Germinal center (tissue), 1 donor: ENCODE results near the gene CEACAM19.
A peak's percentile ranks its signal among the peaks of the same experiment; 100 is the strongest.
"Not testable (repeated sequence)": the region's sequence is repeated elsewhere in the genome, so short reads cannot be mapped to it uniquely, and the experiment has no call there.

ENCODE experiments used
- DNase-seq: peaks from one replicate; pipeline ENCODE4 v3.0.0; 2012; ENCODE audit warnings: mixed read lengths, low spot score

The CEACAM19 gene

GRCh38 chr19:44675521-44675920, 4.2 kb downstream of the CEACAM19 start:
- no peak for DNase-seq

DNA sequence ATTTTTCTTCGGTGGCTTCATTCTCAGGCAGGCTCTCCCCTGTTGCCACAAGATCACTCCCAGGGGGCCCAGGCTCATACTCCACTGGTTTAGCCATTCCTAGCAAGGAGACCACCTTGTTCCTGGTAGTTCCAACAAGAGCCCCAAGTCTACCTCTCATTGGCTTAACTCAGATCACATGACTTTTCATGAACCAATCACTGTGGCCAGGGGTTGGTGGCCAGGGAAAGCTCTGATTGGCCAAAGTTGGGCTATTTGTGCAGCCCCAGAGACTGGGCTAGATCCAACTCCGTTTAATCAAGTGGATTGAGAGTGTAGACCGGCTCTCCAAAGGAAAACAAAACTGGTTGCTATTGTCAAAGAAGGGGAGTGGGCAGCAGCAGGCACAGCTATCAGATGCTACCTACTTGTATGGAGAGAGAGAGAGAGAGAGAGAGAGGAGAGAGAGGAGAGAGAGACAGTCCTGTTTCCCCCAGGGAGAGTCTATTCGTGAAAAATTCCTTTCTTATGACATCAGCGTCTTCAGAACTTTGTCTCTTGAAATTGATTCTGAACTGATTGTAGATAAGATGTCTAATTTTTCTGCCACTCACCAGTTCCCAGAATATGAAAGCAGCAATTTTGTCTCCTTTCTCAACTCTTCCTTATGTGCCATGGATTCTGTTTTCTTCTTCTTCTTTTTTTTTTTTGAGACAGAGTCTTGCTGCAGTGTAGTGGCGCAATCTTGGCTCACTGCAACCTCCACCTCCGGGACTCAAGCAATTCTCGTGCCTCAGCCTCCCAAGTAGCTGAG, 5.9 kb downstream of the CEACAM19 start:
- DNase-seq, result no peak

DNA sequence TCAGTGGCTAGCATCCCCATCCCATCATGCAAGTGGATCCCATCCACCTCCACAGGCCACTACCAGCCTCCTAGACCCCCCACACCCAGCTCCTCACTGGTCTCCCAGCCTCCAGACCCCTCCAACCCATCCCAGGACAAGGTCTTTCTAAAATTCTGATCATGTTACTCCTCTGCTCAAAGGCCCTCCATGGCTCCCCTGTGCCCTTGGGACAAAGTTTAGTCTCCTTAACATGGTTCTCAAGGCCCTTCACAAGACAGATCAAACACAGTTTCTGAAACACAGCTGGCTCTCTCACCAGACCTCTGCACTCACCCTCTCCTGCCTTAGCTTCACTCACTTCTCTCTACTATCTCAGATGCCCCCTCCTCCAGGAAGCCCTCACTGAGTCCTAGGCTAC, 9.3 kb downstream of the CEACAM19 start:
- no peak for DNase-seq

DNA sequence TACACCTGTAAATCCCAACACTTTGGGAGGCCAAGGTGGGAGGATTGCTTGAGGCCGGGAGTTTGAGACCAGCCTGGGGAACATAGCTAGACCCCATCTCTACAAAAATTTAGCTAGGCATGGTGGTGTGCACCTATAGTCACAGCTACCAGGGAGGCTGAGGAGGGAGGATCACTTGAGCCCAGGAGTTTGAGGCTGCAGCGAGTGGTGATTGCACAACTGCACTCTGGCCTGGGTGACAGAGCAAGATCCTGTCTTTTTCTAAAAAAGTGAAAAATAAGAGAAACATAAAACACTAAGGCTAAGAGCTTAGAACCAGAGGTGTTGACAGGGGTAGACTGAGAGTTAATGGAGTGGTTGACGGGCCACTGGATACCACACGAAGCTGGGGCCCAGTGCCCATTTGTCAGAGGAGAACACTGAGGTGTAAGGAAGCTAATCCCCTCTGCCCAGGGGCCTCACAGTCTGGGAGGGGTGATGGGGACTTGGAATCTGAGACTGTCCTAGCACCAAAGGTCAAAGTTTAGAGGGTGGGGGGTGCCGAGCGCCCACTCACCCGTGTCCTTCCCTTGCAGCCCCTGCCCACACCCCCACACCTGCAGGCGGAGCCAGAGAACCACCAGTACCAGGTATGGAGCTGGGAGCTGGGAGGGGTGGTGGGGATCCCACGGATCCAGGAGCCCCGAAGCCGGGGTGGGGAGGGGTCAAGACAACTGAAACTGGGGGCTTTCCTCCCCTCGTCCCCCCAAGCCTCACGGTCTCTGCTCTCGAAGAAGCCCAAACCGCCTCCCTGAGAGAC, 10.9 kb downstream of the CEACAM19 start:
- no peak for DNase-seq

DNA sequence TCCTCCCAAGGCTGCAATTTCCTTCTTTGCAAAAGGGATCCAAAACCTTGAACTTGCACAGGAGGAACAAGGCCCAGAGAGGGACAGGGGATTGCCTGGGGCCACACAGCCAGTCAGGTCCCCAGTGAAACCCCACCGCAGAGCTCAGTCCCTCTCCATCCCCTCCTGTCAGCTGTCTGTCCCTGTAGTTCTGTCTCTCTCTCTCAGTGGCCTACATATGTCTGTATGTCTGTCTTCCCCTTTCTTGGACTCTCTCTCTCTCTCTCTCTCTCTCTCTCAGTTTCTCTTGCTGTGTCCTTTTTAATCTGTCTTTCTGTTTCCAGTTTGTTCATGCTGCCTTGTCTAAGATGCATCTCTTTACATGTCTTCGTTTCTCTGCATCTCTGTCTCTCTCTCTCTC, 11.5 kb downstream of the CEACAM19 start:
- no peak for DNase-seq

- DNase-seq, result no peak
Measured at GRCh38 chr19:44683434-44684210, 12.3 kb downstream of the CEACAM19 start.

DNA sequence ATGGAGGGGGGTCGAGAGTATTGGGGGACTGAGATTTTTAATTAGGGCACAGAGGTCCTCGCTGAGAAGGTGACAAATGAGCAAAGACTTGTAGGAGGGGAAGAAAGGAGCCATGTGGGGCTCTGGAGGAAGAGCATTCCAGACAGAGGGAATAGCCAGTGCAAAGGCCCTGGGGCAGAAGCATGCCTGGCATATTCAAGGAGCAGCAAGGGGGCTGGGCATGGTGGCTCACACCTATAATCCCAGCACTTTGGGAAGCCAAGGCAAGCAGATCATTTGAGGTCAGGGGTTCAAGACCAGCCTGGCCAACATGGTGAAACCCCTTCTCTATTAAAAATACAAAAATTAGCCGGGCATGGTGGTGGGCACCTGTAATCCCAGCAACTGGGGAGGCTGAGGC, 13.1 kb downstream of the CEACAM19 start:
- not testable (repeated sequence) for DNase-seq

- no peak for DNase-seq
Measured at GRCh38 chr19:44684892-44685863, 13.9 kb downstream of the CEACAM19 start.

DNA sequence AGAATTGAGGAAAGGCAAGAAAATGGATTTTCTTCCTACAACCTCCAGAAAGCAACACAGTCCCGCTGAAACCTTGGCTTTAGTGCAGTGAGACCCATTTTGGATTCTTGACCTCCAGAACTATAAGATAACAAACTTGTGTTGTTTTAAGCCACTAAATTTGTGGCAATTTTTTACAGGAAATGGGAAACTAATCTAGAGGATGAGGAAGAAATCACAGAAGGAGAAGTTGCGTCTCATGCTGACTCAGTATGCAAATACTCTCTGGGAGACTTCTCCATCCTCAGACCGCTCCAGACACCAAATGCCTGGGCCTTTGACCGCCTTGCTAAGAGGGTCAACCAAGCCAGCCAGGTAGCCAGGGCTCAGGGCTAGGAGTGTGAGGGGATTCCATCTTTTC, 14.6 kb downstream of the CEACAM19 start:
- peak; percentile 18 for DNase-seq

DNA sequence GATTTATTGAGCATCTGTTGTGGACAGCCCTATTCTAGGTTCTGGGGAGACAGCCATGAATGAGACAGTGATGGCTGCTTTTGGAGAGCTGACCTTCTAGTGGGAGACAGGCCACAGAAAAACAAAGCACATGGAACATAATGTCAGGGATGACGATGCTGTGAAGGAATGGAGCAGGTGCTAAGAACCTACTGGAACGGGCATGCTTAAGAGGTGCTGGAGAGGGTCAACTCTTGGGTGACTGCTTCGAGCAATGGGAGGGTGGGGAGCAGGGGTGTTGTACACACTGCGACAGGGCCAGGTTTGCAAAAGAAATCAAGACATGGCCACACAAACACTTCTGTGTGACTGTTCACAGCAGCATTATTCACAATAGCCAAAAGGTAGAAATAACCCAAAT, 15.6 kb downstream of the CEACAM19 start:
- DNase-seq, result no peak

- DNase-seq, result no peak
Measured at GRCh38 chr19:44687888-44688287, 16.6 kb downstream of the CEACAM19 start.

DNA sequence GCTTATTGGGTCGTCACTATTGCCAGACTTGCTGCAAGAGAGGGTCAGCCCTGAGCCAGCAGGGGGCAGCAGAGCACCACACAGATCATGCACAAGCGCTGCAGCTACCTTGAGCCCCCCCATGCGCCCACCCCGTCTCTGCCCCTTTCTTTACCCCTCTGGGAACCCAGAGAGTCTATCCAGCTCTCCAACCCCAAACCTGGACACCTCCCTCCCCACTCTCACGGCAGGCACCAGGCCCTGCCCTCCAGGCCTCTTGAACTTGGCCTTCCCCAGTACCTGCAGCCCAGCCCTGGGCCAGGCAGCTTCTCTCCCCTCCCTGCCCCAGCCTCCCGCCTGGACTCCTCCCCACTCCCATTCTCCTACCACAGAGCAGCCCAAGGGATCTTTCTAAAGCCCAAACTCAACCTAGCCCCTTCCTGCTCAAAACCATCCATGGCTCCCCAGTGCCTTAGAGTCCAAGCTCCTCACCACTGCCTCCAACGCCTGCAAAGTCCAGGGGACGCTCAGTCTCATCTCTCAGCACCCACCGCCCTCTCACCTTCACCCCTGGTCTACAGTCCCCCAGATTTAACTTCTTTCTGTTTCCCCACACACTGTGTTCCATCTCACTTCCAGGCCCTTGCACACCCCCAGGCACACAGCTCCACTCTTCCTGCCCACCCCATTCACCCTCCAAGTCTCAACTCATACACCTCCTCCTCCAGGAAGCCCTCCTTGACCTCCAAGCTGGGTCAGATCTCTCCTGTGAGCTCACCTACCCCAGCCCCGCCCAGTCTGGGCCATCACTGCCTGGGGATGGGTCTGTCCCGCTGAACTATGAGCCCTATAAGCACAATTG, 18.2 kb downstream of the CEACAM19 start:
- DNase-seq, result peak; percentile 67

DNA sequence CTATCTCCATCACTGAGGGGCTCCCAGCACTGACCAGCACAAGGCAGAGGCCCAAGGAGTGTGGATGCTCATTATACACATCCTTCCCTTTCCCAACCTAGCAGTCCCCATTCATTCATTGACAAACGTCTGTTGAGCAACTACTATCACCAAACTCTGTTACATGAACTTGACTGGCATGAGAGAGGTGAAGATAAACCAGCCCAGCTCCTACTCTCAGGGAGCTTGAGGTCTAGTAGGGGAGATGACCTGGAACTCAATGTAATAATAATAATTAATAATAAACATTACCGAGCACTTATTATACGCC, 18.8 kb downstream of the CEACAM19 start:
- DNase-seq, result no peak

DNA sequence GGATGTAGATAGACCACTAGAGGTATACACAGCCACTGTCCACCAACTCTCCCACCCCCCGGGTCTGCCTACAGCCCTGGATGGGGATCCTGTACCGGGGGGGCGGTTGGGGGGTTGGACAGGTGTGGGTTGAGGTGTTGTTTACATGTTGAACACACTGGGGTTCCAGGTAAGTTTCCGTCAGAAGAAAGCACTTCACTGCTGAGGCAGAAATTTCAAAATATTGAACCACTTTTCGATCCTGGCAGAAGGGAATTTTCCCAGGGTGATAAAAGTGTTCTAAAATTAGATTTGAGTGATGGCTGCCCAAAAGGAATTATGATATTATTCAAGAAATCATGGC, 21.1 kb downstream of the CEACAM19 start:
- DNase-seq, result no peak

- DNase-seq, result peak; percentile 20
Measured at GRCh38 chr19:44694184-44694579, 22.9 kb downstream of the CEACAM19 start.

DNA sequence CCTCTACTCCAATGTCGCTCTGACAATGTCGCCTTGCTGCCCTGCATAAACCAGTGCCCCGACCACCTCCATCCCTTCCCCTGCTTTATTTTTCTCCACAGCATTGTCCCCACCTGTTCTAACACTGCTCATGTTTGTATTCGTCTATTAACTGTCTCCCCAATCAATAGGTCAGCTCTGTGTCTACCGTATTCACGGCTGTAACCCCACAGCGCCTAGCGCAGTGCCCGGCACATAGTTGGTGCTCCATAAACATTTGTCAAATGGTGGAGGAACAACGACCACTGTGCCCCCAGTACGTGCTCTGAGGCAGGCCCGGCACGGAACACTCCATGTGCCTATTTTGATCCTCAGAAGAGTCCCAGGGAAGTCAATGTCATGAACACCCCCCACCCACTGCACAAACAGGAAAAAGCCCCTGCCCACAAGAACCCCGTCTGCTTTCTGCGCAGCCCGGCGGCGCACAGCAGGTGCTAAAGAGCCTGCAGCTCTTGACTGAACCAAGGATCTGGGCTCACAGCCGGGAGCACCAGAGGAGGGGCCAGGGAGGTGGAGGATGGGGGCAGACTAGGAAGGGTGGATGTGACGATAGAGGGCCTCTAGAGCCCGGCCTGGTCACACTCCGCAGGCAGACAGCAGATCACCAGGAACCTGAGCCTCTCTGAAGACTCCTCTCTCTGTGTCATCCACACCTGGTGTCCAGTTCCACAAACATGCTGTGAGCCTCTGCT, 25.8 kb downstream of the CEACAM19 start:
- no peak for DNase-seq

- DNase-seq, result no peak
Measured at GRCh38 chr19:44697670-44698034, 26.4 kb downstream of the CEACAM19 start.

GRCh38 chr19:44698492-44699201, 27.4 kb downstream of the CEACAM19 start, which contains the start of gene CEACAM16:
Gene CEACAM16, plus strand, starts transcription at chr19:44699151. Its CDS starts 2,306 bp downstream, at chr19:44701457.
- DNase-seq, result no peak

DNA sequence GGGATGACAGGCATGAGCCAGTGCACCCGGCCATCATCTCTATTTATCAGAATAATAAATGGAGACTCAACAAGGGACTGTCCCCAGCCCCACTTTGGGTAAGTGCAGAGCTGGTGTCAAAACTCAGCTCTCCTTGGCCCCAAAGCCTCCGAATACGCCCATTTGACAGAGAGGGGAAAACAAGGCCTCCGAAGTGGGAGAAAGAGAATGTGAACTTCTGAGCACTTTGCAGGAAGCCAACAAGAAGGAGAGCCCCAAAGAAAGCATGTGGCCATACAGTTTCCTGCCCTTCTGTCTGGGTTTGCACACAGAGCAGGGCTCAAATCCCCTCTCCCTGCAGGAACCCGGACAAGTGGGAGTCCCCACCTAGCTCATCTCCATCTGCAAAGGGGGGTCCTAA, 29.3 kb downstream of the CEACAM19 start:
- no peak for DNase-seq
